HL-60 (cell line): ENCODE data around the gene COX20.

ENCODE experiments used
- SPI1 ChIP-seq: IDR thresholded peaks from 2 replicates; pipeline ENCODE4 v1.6.1; 2012; ENCODE audit warnings: low read depth, mild to moderate bottlenecking, borderline replicate concordance
- TF ChIP-seq, protein P1 (sequence below): IDR thresholded peaks from one replicate; pipeline ENCODE4 v1.5.1; 2011; ENCODE audit warnings: low read length, control low read depth, inconsistent platforms; ENCODE audit not compliant: insufficient read depth
- TF ChIP-seq, protein P2 (sequence below): IDR thresholded peaks from 2 replicates; pipeline ENCODE4 v1.6.1; 2012; ENCODE audit warnings: low read depth; ENCODE audit not compliant: insufficient replicate concordance

DNA sequence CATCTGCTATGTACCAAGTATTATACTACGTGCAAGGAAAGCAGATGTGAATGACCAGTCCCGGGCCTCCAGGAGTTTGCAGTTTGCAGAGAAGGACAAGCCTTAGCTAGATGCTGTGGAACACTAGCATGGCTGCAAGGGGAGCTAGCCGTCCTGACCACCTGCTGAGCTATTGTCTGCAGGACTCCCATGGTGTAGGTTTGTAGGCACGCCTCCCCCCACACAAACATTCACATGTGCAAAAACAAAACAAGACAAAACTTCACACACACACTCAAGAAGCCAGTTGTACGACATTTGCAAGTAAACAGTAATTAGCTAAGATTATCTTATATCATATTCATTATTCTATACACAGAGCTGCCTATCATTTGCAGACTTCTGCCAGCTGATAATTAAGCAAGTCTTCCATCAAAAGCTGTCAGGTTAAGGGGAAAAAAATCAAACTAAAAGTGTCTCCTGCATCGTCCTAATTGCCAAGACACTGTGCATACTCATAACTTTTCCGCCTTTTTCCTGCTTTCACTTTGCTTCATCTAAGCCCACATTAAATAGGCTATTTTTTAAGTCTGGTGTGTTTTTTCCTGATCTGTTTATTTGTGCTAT is 39.6 kb downstream of the COX20 start:
- TF ChIP-seq, protein P1, sequence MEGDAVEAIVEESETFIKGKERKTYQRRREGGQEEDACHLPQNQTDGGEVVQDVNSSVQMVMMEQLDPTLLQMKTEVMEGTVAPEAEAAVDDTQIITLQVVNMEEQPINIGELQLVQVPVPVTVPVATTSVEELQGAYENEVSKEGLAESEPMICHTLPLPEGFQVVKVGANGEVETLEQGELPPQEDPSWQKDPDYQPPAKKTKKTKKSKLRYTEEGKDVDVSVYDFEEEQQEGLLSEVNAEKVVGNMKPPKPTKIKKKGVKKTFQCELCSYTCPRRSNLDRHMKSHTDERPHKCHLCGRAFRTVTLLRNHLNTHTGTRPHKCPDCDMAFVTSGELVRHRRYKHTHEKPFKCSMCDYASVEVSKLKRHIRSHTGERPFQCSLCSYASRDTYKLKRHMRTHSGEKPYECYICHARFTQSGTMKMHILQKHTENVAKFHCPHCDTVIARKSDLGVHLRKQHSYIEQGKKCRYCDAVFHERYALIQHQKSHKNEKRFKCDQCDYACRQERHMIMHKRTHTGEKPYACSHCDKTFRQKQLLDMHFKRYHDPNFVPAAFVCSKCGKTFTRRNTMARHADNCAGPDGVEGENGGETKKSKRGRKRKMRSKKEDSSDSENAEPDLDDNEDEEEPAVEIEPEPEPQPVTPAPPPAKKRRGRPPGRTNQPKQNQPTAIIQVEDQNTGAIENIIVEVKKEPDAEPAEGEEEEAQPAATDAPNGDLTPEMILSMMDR = no peak
- TF ChIP-seq SPI1 = no peak
- TF ChIP-seq, protein P2, sequence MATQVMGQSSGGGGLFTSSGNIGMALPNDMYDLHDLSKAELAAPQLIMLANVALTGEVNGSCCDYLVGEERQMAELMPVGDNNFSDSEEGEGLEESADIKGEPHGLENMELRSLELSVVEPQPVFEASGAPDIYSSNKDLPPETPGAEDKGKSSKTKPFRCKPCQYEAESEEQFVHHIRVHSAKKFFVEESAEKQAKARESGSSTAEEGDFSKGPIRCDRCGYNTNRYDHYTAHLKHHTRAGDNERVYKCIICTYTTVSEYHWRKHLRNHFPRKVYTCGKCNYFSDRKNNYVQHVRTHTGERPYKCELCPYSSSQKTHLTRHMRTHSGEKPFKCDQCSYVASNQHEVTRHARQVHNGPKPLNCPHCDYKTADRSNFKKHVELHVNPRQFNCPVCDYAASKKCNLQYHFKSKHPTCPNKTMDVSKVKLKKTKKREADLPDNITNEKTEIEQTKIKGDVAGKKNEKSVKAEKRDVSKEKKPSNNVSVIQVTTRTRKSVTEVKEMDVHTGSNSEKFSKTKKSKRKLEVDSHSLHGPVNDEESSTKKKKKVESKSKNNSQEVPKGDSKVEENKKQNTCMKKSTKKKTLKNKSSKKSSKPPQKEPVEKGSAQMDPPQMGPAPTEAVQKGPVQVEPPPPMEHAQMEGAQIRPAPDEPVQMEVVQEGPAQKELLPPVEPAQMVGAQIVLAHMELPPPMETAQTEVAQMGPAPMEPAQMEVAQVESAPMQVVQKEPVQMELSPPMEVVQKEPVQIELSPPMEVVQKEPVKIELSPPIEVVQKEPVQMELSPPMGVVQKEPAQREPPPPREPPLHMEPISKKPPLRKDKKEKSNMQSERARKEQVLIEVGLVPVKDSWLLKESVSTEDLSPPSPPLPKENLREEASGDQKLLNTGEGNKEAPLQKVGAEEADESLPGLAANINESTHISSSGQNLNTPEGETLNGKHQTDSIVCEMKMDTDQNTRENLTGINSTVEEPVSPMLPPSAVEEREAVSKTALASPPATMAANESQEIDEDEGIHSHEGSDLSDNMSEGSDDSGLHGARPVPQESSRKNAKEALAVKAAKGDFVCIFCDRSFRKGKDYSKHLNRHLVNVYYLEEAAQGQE = no peak
